NCI-H1092 treated with DMSO at 0.1 percent for 48 hours (cell line): Measurements from ENCODE around the gene SLC20A1.
A peak's percentile ranks its signal among the peaks of the same experiment; 100 is the strongest.
"Not testable (repeated sequence)": the region's sequence is repeated elsewhere in the genome, so short reads cannot be mapped to it uniquely, and the experiment has no call there.

Source experiments
- DNase-seq: peaks from one replicate; lab custom pipeline; 2025; lab: John Stamatoyannopoulos, UW

The SLC20A1 gene, protein sequence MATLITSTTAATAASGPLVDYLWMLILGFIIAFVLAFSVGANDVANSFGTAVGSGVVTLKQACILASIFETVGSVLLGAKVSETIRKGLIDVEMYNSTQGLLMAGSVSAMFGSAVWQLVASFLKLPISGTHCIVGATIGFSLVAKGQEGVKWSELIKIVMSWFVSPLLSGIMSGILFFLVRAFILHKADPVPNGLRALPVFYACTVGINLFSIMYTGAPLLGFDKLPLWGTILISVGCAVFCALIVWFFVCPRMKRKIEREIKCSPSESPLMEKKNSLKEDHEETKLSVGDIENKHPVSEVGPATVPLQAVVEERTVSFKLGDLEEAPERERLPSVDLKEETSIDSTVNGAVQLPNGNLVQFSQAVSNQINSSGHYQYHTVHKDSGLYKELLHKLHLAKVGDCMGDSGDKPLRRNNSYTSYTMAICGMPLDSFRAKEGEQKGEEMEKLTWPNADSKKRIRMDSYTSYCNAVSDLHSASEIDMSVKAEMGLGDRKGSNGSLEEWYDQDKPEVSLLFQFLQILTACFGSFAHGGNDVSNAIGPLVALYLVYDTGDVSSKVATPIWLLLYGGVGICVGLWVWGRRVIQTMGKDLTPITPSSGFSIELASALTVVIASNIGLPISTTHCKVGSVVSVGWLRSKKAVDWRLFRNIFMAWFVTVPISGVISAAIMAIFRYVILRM

DNA sequence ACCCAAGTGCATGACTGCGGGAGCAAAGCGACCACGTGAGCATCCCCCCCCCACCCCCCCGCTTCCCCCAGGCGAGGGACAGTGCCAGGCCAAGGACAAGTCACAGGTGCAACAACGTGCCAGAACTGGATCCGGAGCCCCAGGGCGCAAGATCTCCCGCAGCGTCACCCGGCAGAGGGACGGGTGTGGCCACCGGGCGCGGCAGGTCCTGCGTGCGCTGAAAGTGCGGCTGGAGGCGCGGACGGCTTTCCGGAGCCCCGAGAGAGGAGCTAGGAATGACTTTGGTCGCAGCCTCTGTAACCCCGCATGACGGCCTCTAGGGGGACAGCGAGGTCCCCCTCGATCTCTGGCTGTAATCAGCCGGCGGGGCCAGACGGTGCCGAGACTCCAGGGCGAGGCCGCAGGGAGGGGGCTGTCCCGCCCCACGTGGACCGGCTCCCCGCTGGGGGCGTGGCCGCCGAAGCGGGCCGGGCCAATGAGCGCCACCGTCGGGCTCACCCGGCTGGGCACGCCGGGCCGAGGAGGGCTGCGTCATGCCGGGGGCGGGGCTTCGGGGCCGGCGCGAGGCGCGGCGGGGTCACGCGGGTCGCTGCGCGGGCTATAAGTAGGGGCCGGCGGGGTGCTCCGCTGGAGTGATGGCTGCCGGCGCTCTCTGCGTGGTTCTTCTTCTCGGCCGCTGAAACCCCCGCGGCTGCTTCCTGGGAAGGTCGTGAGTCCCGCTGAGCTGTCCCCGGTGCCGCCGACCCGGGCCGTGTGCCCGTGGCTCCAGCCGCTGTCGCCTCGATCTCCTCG lies at the start of gene SLC20A1:
Gene SLC20A1, plus strand, starts transcription at position 630 of the 792 bp plus-strand sequence. CDS start 890 bp downstream, outside the sequence.
- peak; percentile 87 for DNase-seq

DNA sequence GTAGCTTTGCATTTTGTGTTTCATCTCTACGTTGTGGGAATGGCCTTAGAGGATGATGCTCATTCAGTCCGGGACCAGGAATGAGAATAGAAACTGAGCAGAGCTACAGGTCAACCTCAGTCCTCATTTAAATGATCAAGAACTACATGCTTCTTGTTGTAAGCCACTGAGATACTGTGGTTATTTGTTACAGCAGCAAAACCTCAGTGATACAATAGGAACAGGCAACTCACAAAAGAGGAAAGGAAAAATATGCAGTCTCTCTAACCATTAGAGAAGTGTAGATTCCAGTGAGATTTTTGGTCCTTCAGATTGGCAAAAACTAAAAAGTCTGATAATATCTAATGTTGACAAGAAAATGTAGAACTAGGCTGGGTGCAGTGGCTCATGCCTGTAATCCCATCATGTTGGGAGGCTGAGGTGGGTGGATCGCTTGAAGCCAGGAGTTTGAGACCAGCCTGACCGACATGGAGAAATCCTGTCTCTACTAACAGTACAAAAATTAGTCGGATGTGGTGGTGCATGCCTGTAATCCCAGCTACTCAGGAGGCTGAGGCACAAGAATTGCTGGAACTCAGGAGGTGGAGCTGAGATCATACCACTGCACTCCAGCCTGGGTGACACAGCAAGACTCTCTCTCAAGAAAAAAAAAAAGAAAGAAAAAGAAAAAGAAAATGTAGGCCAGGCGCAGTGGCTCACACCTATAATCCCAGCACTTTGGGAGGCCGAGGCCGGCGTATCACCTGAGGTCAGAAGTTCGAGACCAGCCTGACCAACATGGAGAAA lies 48.0 kb upstream of the SLC20A1 start:
- no peak for DNase-seq

DNA sequence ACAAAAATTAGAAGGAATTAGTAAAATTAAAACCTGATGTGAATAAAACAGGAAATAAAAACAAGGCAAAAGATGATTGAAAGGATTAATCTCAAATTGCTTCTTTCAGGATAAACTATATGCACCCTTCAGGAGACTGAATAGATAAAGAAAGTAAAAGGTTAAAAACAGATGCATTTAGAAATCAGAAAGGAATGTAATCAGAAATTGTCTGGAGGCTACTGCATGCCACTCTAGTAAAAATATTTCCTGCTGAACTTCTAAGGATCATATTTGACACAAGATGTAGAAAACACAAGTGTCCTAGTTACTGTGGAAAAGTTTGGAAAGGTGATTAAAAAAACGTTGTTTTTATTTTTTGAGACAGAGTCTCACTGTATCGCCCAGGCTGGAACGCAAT lies 45.1 kb upstream of the SLC20A1 start:
- DNase-seq, result no peak

DNA sequence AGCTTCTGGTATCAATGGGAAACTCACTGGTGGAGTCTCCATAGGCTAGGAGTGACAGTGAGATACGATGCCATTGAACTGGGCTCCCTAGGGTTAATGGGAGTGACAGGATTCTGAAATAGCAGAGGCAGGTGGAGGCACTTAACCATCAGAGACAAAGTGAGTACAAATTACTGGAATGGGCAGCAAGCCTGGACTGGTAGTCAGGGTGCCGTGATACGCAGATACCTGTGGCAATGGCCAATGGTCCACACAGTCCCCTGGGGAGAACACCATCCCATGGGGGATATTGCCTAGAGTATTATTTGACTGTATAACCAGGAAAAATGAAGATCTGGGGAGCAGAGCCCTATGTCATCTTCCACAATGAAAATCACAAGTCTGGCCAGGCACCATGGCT lies 44.0 kb upstream of the SLC20A1 start:
- DNase-seq, result no peak

DNA sequence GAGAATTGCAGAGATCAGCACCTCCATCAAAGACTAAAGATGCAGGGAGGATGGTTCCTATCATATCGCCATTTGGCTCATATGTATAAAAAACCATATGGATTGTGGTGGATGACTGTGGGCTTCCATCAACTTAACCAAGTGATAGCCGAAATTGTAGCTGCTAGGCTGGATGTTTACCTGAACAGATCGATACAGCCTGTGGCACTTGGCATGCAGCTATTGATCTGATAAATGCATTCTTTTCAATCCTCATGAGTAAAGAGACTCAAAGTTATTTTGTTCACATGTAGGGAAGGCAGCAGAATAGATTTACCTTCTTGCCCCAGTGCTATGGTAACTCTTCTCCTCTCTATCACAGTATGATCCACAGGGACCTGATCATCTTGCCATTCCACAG lies 42.8 kb upstream of the SLC20A1 start:
- no peak for DNase-seq

DNA sequence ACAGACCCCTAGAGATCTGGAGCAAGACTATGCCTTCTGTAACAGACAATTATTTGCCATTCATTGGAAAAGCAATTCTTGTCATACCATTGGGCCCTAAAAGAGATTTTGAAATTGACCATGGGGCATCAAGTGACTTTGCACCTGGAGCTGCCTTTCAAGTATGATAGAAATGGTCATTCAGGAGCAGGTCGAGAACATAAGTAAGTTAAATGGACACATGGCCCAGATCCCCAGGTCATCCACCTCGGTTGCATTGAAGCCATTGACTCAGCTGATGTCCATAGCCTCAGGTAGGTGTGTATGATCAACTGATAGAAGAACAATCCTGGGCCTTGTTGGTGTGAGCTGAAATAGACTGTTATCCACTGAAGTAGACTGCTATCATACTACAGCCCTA lies 42.0 kb upstream of the SLC20A1 start:
- DNase-seq, result no peak

DNA sequence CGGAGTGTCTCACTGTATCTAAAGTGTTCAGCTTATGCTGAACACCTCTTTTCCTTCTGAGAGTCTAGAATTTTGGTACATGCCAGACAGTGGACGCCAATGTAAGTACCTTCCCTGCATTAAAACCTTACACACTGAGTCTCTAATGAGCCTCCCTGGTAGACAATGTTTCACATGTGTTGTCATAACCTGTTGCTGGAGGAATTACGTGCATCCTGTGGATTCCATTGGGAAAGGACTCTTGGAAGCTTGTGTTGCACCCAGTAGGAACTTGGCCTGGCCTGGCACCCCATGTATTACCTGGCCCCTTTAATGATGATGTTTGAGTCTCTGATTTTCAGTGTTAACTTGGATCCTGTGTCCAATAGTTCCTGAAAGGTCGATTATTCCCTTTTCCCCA lies 40.8 kb upstream of the SLC20A1 start:
- no peak for DNase-seq

DNA sequence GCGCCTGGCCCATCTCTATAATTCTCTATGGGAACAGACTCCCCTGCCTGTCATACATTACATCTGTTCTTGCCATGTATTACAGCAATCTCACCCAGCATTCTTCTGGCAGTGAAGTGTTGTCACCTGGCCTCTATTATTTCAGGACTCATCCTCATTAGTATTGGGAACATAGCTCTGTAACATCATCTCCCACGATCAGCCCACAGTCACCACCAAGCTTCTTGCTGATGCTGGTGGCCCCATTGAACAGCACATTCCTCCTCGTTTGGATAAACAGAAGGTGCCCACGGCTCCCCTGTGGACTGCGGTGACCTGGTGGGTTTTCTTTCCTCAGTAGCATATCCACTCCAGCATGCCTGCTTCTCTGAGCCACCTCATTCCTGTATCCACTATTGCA lies 39.8 kb upstream of the SLC20A1 start:
- no peak for DNase-seq

DNA sequence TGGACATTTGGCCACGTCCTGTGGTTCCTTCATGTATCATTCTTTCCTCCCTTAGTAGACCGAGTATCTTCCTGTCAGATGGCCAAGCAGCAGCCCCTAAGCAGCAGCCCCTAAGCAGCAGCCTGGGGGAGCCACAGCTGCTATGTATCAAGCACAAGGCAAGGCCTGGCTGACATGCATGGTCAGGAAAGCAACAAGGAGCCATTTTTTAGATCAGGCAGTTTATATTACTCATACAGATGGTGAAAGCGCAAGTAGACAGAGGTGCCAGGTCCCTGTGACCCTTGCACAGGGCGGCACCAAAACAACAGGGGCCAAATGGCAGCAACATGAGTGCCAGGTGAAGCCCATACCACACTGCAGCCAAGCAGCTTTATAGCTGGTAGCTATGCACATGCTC lies 39.2 kb upstream of the SLC20A1 start:
- no peak for DNase-seq

DNA sequence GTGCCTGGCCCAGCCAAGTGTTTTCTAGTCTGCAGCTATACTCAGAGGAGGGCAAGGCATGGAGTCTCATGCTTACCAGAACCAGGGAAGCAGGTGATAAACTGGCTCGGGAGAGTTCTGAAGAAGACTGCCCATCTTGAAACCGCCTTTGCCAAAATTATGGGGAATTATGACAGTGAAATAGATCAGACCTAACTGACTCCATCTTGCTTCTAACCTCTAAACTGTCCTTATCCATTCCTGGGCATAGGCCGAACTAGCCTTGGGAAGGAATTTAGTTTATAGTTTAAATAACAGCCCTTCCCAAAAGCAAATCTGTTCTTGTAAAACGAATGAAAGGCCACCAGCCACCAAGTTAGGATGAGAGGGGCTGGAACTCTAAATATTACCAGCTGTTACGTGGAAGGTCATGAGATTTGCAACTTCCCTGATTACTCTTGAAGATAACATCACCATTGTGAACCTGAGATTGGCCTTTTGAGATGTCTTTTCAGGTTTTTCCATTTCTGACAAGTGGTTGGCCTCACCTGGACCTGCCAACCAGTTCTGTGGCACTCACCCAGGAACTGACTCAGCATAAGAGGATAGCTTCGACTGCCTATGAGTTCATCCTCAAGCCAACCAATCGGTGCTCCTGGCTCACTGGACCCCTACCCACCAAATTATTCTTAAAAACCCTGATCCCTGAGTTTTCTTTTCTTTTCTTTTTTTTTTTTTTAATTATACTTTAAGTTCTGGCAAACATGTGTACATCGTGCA lies 37.9 kb upstream of the SLC20A1 start:
- DNase-seq, result no peak

DNA sequence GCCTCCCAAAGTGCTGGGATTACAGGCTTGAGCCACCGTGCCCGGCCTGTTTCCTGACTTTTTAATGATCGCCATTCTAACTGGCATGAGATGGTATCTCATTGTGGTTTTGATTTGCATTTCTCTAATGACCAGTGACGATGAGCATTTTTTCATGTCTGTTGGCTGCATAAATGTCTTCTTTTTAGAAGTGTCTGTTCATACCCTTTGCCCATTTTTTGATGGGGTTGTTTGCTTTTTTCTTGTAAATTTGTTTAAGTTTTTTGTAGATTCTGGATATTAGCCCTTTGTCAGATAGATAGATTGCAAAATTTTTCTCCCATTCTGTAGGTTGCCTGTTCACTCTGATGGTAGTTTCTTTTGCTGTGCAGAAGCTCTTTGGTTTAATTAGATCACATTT lies 36.4 kb upstream of the SLC20A1 start:
- not testable (repeated sequence) for DNase-seq

DNA sequence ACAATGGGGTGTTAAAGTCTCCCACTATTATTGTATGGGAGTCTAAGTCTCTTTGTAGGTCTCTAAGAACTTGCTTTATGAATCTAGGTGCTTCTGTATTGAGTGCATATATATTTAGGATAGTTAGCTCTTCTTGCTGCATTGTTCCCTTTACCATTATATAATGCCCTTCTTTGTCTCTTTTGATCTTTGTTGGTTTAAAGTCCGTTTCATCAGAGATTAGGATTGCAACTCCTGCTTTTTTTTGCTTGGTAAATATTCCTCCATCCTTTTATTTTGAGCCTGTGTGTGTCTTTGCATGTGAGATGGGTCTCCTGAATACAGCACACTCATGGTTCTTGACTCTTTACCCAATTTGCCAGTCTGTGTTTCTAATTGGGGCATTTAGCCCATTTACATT lies 33.5 kb upstream of the SLC20A1 start:
- DNase-seq, result not testable (repeated sequence)

DNA sequence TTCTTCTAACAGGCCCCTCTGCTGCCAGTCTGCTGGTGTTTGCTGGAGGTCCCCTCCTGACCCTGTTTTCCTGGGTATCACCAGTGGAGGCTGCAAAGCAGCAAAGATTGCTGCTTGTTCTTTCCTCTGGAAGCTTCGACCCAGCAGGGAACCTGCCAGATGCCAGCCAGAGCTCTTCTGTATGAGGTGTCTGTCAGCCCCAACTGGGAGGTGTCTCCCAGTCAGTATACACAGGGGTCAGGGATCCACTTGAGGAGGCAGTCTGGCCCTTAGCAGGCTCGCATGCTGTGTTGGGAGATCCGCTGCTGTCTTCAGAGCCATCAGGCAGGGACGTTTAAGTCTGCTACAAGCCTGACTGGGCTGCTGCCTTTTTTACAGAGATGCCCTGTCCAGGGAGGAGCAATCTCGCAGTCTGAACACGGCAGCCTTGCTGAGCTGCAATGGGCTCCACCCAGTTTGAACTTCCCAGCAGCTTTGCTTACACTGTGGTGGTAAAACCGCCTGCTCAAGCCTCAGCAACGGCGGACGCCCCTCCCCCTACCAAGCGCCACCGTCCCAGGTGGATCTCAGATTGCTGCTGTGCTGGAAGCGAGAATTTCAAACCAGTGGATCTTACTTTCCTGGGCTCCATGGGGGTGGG lies 31.4 kb upstream of the SLC20A1 start:
- DNase-seq, result no peak

DNA sequence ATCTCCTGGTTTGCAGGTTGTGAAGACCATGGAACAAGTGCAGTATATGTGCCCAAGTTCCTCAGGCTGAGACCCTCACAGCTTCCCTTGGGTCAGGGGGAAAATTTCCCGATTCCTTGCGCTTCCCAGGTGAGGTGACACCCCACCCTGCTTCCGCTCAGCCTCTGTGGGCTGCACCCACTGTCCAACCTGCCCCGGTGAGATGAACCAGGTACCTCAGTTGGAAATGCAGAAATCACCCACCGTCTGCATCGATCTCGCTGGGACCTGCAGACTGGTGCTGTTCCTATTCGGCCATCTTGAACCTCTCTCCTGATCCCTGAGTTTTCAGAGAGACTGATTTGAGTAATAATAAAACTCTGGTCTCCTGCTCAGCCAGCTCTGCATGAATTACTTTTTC lies 30.7 kb upstream of the SLC20A1 start:
- DNase-seq, result no peak

DNA sequence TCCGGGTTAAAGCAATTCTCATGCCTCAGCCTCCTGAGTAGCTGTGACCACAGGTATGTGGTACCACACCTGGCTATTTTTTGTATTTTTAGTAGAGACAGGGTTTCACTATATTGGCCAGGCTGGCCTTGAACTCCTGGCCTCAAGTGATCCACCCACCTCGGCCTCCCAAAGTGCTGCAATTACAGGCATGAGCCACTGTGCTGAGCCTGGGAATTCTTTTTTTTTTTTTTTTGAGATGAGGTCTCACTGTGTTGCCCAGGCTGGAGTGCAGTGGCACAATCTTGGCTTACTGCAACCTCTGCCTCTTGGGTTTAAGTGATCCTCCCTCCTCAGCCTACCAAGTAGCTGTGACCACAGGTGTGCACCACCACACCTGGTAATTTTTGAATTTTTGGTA lies 29.9 kb upstream of the SLC20A1 start:
- DNase-seq, result not testable (repeated sequence)

DNA sequence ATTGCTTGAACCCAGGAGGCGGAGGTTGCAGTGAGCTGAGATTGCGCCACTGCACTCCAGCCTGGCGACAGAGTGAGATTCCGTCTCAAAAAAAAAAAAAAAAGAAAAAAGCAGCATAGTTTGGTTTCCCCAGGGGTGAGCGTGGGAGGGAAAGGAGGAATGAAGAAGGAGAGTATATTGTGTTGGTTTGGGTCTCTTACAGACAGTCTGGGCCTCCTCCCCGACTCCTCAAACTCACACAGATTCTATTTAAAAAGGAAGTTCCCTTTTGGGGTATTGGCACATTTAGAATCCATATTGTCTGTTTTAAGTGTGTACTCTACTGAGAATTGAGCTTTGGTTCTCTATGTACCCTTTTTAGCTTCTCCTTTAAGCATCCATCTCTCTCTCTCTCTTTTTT lies 27.4 kb upstream of the SLC20A1 start:
- no peak for DNase-seq

DNA sequence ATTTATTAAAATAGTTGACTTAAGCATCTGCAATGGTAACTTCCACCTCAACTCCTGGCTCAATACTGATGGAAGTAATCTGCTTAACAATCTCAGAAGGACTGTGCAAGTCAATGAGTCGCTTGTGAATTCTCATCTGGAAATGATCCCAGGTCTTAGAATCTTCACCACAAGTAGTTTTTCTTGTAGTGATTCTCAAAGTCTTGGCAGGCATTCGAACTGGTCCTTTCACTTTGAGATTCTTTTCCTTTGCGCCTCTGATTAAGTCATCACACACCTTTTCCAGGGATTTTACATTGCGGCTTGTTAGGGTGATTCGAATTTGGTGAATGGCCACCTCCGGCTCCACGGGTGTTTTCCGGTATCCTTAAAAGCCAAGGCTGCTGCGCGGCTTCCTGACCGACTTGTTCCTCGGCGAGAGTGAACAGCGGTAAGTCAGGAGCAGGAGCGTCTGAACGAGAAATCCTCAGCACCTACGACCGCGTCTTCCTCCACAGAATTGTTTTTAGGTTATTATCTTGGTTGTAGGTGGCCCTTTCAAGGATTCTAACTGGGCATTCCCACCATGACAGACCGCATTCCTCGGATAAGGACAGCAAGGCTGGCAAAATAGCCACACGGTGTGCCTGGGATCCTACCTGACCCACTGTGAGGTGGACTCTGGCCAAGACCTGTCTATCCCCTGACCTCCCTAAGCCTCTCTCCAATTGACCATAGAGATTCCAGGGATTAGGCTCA lies 23.8 kb upstream of the SLC20A1 start:
- DNase-seq, result no peak

DNA sequence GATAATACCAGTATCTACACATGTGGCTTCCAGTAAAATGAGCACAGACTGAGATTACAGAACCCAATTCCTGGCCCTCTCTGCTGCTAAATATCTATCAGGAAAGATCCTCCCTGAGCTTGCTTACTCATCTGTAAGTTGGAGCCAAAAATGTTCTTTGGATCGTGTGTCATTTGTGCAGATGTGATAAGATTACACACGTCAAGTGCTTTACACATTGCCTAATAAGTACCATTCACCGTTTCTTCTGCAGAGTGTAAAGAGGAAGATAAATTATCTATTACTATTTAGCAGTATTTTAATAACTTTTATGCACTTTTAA lies 23.2 kb upstream of the SLC20A1 start:
- DNase-seq, result no peak

DNA sequence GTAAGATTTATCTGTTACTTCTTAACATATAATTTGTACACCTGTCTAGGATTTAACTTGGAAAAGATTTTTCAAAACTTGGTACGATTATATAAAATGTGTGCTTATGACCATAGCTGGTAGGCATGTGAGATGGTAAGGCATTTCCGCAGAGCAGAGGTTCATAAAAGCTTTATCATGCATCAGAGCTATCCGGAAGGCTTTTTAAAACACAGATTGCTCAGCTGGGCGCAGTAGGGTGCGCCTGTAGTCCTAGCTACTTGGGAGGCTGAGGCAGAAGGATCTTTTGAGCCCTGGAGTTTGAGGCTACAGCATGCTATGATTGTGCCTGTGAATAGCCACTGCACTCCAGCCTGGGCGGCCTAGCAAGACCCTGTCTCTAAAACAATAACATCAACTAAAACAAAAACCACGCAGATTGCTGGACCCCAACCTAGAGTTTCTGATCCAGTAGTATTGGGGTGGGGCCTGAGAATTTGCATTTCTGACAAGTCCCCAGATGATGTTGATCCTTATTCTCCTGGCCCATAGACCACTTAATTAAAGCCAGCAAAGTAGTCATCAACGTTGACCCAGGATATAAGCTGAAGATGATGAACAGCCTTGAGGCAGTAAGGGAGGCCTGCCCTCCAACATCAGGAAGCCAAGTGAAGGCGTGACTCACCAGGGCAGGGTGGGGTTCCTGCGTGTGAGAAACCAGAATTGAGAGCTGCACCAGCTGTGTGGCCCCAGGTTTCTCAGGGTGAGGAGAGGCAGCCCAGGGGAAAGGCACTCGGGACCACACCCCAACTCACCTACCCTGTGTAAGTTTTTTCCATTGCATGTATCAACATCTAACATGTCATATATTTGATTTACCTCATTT lies 21.6 kb upstream of the SLC20A1 start:
- no peak for DNase-seq
